ENCODE measurements around the gene FKBP5.
"Not testable (repeated sequence)": the region's sequence is repeated elsewhere in the genome, so short reads cannot be mapped to it uniquely, and the experiment has no call there.

Gene FKBP5

DNA sequence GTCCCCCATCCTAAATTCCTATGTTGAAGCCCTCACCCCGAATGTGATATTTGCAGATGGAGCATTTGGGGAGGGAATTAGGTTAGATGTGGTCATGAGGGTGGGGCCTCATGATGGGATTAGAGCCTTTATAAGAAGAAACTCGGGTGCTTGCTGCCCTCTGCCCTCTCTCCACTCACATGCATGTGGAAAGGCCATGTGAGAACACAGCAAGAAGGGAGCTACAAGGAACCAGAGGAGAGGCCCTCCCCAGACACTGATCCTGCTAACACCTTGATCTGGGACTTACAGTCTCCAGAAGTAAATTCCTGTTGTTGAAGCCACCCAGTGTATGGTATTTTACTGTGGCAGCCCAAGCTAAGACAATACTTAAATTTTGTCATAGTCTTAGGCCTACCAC lies 106.4 kb downstream of the FKBP5 start:
- no peak for DNase-seq

DNA sequence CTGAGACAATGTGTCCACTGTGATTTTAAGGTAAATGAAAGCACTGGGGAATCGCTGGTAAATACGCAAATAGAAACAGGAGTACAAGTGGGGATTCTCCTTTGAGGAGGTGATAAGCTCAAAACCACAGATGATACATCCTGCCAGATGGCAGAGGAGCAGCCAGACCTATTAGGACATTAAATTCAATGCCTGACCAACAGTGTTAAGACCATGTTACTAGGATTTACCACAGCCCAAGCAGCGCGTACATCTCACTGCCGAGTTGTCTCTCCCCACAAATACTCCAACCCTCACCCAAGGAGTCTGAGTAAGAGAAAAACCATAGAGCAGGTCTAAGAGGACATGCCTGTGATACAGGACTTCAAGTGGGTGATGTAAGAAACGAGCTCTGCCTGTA lies 107.1 kb downstream of the FKBP5 start:
- DNase-seq, result no peak

DNA sequence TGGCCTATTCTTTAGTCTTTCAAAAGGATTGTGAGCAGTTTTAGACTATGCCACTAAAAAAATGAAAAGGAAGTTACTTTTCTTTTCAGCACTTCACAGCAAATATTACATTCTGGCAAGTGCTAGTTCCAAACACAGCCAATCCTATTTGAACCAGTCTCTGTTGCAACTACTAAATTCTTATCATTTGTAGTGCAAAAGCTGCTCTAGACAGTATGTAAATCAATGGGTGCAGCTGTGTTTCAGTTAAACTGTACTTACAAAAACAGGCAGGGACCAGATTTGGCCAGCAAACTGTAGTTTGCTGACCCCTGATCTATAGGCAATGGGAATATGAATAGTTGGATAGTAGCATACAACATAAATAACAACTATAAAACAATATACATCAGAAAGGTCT lies 107.9 kb downstream of the FKBP5 start:
- DNase-seq, result no peak

DNA sequence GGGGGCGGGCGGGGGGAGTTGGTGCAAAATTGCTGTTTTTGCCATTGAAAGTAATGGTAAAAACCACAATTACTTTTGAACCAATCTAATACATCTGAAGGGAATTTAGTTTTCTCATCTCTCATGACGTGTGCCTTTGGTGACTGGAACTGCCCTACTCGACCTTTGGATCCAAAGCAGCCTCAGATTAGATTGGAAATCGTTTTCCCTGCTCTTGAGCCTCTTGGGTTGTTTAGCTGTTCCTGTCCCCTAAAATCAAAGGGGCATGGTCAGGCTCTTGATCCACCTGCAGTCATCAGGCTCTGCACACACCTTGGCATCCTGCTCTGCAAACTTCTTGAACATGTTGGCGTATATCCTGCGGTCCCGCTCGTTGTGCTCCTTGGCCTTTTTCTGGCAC lies 112.0 kb downstream of the FKBP5 start:
- DNase-seq, result no peak

DNA sequence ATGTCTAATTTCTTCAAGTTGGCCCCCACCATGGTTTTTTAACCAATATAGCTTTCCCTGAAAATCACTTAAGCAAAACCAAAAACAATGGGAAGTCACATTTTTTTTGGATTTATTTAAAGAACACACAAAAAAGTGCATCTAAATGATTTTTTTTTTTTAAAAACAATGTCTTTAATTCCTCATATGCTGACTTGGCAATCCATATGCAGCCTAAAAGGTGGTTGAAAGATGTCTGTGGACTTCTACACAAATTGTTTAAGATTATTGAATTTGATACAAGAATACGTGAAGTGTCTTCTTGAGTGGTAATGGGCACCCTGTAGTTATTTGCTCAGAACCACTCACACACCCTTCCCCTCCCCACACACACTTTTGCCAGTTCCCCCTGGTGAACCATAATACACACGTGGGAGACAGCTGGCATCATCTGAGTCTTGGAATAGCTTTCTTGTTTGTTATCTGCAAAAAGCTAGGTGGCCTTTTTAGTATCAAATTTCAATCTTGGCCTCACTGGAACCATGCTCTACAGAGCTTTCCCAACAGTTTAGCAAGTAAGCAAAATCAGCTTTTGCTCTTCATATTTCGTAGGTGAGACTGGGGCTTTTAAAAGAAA lies 115.1 kb downstream of the FKBP5 start:
- DNase-seq, result no peak

DNA sequence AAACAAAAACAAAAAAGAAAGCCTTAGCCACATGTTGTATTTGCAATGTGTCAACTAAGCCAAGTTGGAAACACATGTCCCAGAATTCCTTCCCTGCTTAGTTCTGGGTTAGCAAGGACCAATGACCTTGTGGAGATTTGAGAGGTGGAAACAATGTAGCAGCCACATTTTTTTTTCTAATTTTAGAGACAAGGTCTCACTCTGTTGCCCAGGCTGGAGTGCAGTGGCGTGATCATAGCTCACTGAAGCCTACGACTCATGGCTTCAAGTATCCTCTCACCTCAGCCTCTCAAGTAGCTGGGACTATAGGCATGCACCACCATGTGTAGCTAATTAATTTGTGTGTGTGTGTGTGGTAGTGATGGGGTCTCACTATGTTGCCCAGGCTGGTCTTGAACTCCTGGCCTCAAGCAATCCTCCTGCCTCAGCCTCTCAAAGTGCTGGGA lies 117.8 kb downstream of the FKBP5 start:
- DNase-seq, result not testable (repeated sequence)

DNA sequence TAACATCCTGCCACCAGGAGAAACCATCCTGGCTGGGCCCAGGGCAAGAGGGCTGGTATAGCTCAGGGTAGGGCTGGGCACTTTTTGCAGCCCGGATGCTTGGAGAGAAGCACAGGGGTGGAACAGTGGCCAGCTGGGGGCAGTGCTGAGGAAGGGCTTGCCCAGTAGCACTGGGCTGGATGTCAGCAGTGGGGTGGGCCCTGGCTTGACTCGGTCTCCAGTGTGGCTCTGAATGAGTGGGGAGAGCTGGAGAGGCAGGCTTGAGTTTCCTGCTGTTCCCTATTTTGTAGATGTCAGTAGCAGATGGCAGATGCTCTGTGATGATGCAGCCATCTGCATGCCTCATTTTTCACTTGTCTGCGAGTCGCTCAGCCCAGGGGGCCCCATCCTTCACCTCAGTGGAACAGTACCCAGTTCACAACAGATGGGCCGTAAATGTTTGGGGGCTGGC lies 119.7 kb downstream of the FKBP5 start:
- DNase-seq, result peak; percentile 35

DNA sequence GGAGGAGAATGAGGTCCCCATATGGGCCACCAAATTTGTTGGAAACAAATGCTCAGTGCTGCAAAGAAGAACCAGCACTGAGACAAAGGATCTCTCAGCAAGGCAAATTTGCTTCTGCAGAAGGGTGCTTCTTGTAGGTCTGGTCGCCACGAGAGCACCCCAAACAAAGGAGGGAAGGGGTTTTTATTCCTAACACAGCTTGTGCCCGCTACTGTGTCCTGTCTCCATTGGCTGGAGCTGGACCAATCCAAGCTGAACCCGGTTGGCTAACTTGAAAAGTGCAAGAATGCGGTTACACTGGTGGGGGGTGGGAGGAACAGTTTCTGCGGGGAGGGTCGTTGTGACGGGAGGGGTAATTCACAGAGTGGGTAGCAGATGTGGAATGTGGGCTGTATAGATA lies 121.9 kb downstream of the FKBP5 start:
- DNase-seq, result no peak

DNA sequence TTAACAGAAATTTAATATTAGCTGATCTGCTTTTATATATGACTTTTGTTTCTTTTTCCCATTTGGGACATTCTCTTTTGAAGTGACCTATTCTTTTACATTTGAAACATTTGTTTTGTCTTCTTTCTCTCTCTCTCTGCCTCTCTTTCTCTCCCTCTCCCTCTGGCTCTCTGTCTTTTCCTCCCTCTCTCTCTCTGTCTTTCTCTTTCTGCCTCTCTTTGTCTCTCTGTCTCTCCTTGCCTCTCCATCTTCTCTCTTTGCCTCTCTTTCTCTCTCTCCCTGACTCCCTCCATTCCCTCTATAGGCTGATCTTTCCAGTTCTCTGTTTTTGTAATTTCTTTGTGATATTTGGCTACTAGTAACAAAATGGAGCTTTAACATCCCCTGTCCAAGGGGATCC lies 124.0 kb downstream of the FKBP5 start:
- DNase-seq, result no peak

DNA sequence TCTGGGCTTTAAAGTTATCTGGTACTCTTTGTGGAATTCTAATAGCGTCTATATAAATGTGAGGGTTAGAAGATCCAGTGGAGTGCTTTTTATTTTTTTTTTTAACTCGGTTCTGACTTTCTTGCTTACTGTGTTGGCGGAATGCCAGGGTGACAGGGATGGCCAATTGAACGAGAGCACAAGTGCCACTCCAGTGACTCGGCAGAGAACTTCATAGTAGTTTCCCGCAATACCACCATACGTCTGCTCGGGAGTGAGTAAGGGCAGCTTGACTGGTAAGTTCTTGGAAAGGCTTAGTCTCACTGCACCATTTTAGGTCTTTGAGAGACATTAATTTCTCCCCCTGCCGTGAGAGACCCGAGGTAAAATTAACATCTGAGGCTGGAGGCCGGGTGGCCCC lies 126.7 kb downstream of the FKBP5 start:
- no peak for DNase-seq

DNA sequence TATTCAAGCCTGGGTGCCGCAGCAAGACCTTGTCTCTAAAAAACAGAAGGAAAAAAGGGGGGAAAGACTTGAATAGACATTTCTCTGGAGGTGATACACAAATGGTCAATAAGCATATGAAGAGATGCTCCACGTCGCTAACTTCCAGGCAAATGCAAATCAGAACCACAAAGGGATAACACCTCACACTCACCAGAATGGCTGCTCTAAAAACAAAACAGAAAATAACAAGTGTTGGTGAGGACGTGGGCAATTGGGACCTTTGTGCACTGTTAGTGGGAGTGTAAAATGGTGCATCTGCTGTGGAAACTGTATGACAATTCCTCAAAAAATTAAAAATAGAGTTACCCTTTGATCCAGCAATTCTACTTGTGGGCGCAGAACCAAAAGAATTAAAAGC lies 127.6 kb downstream of the FKBP5 start:
- DNase-seq, result no peak

DNA sequence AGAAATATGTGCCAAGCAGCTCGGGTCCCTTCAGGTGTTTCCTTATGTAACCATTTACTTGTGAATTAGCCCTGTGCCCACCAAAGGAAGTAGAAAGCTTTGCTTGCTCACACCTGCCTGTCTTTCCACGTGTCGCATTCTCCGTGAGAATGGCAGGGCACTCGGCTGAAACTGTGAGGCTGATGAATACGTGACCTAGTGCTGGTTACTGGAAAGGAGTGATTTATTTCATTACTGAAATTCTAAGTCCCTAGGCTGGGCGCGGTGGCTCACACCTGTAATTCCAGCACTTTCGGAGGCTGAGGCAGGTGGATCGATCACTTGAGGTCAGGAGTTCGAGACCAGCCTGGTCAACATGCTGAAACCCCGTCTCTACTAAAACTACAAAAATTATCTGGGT lies 130.1 kb downstream of the FKBP5 start:
- no peak for DNase-seq

DNA sequence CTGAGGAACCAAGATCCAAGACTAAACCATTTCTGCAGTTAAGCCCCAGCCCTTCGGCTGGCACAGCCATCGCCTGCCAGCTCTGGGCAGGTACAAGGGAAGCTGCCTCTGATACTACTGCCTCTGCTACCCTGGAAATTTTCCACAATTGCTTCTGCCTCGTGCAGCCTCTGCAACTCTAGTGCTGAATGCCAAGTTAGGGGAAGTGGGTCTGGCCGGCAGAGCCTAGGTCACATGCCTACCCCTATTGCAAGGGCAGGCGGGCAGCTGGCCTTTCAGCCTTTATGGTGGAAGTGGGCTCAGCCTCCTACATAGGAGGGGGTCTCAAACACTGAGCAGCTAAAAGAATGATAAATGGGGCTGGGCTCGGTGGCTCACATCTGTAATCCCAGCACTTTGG lies 131.5 kb downstream of the FKBP5 start:
- no peak for DNase-seq

DNA sequence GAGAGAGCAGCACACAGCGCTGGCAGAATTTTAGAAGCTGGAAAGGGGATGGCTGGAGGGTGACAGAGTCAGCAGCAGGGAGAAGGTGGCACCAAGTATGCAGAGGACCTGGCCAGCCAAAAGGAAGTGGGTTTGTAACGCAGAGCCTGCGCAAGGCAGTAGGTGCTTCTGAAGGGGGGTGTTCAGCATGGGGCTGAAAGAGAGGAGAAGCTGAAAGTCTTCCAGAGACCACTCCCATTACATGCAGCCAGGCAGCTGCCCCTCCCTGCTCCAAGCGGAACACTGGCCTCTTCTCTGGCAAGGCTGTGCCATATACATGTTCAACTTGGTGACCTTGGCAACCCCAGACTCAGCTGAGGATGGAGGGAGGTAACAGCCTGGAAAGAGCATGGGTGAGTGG lies 133.9 kb downstream of the FKBP5 start:
- no peak for DNase-seq

DNA sequence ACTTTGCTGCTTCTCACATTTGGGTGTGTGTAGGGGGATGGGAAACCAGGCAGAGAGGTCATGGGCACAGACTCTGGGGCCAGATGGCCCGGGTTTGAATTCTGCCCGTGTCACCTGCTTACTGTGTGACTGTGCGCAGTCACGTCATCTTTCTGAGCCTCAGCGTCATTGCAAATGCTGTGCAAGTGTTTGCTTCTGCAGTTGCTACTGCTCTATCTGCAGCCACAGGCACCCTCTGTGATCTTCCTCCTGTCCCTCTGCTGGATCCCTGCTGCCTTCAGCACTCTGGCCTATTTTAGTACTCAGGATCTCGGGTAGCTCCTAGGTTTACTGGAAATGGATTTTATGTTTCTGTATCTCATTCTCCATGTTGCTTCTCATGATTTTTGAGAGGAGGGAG lies 135.4 kb downstream of the FKBP5 start:
- no peak for DNase-seq

DNA sequence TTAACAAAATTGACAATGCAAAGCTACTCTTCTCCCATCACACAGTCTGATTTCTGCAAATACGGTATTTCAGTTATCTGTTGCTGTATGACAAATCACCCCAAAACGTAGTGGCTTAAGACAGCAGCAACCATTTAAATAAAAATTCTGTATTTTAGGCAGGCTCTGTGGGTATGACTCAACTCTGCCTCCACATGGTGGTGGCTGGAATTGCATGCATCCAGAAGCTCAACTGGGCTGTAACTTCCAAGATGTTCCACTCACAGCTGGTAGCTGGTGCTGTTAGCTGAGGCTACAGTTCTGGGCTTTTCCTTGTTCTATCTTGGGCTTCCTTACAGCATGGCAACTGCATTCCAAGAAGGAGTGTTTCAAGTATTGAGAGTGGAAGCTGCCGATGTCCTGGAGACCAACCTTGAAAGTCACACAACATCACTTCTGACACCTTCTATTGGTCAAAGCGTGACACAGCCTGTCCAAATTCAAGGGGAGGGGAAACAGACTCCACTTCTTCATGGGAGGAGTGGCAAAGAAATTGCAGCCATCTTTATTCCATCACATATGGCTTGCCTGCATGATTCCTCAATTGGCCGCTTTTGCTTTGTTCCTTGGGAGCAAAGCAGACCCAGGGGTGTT lies 136.3 kb downstream of the FKBP5 start:
- peak; percentile 66 for DNase-seq

DNA sequence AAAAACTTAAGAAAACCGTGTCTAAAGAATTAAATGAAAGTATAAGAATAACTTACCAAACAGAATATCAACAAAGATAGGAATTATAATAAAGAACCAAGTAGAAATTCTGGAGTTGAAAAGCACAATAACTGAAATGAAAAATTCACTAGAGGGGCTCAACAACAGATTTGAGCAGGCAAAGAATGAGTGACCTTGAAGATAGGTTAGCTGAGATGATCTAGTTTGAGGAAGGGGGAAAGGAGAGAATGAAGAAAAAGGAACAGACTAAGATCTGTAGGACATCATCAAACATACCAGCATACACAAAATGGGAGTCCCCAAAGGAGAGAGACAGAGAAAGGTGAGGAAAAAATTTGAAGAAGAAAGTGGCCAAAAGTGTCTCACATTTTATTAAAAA lies 138.3 kb downstream of the FKBP5 start:
- DNase-seq, result no peak

DNA sequence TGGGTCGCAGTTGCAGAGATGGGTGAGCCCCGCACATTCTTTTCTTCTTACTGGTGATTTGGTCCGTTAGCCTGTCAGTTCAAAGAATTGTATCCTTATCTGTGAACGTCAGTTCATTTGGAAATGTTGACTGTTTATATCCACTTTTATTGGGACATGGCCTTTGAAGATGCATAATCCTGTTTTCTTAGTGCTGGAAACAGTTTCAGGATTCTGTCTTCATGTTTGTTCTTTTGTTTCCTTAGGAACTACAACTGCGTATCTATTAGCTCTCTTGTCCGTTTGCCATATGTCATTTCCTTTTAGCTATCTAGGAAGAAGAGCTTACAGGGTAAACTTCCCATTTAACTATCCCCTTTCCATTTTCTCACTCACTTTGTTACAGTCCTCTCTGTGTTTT lies 141.0 kb downstream of the FKBP5 start:
- no peak for DNase-seq

DNA sequence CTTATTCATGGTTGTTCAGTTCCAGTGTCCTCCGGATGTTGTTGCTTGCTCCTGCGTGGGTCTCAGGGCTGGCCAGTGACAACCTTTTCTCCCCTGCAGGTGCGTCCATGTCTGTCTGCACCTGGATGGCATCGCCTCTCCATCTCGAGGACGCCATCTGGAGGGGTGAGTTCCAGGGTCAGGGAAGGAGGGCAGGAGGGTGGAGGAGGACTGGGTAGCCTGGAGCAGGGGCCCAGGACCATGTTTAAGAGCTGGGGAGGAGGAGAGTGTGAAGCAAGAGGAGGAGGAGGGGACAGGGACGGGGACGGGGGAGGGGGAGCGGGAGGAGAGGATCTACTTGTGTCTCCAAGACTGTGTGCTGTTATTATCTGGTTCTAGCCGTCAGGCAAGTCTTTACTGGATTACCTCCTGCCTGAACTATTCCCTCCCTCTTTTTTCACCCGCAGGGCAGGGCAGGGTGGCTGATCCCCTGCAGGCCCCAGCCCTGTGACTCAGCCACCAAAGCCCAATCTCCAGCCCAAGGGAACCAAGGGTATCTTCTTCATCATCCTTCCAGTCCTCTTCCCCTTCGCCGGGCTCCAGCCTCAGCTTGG lies 143.8 kb downstream of the FKBP5 start:
- DNase-seq, result no peak

DNA sequence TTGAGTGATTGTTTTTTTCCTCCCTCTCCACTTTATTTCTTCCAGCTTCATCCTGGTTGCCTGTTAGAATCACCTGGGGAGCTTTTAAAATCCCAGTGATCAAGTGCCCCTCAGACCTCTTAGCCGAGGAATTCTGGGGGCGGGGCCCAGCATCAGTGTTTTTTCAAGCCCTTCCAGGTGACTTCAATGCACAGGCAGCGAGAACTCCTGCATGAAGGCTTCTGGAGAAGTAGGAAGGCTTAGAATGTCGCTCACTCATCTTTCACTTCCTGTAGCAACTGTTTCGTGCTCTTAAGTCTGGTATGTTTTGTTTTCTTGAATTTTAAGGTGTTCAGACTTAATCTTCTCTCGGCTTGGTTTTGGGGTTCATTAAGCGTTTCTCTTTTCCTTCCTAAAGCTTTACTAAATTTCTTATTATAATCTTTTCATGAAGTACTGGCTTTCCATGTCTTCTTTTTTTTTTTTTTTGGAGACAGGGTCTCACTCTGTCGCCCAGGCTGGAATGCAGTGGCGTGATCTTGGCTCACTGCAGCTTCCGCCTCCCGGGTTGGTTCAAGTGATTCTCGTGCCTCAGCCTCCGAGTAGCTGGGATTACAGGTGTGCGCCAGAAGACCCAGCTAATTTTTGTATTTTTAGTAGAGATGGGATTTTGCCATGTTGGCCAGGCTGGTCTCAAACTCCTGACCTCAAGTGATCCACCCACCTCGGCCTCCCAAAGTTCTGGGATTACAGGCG lies 145.1 kb downstream of the FKBP5 start:
- no peak for DNase-seq

DNA sequence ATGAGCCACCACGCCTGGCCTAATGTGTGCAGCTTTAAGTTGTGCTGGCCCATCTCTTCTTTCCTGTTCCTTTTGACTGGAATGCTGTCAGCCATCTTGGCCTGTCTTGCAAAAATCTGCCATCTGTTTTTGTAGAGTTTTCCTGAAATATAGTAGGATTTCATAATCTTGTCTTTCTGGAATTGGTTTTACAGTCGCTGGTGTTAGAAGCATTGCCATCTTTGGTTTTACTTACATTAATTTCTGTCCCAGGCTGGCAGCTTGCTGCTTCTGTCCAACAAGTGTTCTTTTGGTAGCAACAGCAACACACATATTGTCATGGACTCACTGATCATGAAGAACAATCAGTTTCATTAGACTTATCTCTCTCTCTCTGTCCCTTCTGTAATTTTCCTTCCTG lies 146.9 kb downstream of the FKBP5 start:
- no peak for DNase-seq

DNA sequence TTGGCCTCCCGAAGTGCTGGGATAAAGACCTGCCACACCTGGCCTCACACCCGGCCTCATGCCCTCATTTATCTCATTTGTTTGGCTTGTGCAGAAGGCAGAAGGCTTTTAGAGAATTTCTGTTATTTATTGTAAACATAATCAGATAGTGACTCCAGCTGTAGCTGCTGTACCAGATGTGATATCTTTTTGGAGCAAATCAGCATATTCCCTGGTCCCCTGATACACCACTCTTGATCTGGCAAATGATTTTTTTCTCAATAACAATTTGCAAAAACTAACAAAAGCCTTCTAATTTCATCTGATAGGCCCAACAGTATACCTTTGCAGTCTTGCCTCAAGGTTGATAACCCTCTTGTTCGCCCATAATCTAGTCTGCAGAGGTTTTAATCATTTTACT lies 149.5 kb downstream of the FKBP5 start:
- no peak for DNase-seq

DNA sequence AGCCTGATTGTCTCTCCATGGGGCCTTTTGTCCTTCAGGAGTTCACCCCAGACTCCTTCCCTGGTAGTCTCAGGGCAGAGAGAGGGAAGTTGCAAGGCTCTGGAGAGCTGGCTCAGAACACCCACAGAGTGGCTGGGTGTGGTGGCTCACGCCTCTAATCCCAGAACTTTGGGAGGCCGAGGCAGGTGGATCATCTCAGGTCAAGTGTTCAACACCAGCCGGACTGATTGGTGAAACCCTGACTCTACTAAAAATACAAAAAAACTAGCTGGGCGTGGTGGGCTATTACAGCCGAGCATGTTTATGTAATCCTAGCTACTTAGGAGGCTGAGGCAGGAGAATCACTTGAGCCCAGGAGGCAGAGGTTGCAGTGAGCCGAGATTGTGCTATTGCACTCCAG lies 152.9 kb downstream of the FKBP5 start:
- DNase-seq, result not testable (repeated sequence)

All from activated CD4-positive, CD25-positive, alpha-beta regulatory T cell treated with anti-CD3 and anti-CD28 coated beads, Interleukin-2, amount 50 U/mL, for 72 hours (primary cell).